ENCODE data around the gene MAP3K6.
"Not testable (repeated sequence)": the region's sequence is repeated elsewhere in the genome, so short reads cannot be mapped to it uniquely, and the experiment has no call there.

Gene MAP3K6

GRCh38 chr1:27408151-27408550, 41.4 kb upstream of the MAP3K6 start:
- Mint-ChIP-seq H3K27me3 (ENCODE audit: low read depth, poor library complexity) (peaks cover 2% of the 10 kb centered on the region), H3K36me3 (ENCODE audit: low read depth) (peaks cover 35% of the 10 kb centered on the region), H3K27ac (peak overlapping the region; percentile 77), H3K9me3 (no peaks in the 10 kb centered on the region), H3K4me3 (no peak overlapping the region), H3K4me1 (peaks cover 70% of the 10 kb centered on the region)
- no peak for DNase-seq
- TF ChIP-seq CTCF (IDR thresholded peaks at IDR 0.05): no peak

GRCh38 chr1:27406791-27407190, 40.0 kb upstream of the MAP3K6 start:
- DNase-seq; H3K27me3 Mint-ChIP-seq (ENCODE audit: low read depth, poor library complexity); H3K4me3 Mint-ChIP-seq; H3K9me3 Mint-ChIP-seq: not testable (repeated sequence)
- Mint-ChIP-seq H3K4me1 (peaks cover 71% of the 10 kb centered on the region), H3K36me3 (ENCODE audit: low read depth) (peaks cover 24% of the 10 kb centered on the region), H3K27ac (peak overlapping the region; percentile 98)

DNA sequence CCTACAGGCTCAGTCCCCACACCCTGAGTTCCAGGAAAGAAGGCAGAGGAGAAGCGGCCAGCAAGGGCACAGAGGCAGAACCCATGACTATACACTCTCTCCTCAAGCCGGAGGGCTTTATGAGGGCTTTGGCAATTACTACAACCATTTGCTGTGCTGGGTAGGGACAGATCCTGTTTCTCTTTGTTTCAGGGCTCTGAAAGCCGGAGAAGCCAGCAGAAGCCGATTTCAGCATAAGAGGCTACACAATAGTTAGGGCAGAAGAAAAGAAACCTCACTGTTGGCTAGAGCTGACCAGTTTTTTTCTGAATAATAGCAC, 39.6 kb upstream of the MAP3K6 start:
- Mint-ChIP-seq H3K36me3 (ENCODE audit: low read depth) (peaks cover 23% of the 10 kb centered on the region), H3K27ac (peak overlapping the region; percentile 96), H3K27me3 (ENCODE audit: low read depth, poor library complexity) (peaks cover 2% of the 10 kb centered on the region), H3K4me3 (no peak overlapping the region), H3K9me3 (no peaks in the 10 kb centered on the region), H3K4me1 (peaks cover 75% of the 10 kb centered on the region)
- DNase-seq: no peak
- TF ChIP-seq CTCF (IDR thresholded peaks at IDR 0.05): no peak

DNA sequence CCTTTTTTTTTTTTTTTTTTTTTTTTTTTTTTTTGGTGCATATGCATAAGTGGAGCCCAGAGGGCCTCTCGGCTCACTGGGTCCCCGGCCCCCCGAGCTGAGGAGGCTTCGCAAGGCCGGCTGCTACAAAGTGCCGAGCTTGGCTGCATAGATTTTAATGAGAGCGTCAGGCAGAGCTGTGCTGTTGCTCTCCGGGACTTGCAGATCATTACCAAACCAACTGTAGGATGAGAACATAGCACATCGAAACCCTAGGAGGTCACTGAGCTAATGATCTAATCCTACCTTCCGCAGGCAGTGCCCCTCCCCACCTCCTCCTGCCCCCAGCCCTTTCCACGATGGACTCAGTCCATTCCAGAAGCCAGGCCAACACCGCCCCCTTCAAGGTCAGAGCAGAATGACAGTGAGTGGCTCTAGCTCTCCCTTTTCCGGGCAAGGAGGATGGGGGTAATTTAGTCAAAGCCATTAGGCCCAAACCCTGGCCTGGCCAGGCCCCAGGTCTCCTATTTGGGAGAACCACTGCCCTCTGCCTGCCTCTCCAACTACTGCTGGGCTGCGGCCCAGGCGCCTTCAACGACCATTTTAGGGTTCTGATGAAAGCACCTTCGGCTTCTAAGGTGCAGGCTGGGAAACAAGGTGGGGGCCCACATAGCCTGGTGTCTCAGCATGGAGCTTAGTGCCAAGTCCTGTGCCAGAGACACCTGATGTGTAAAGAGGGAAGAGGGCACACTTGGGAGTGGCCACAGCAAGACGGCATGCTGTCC, 39.0 kb upstream of the MAP3K6 start:
- DNase-seq; H3K9me3 Mint-ChIP-seq; H3K27me3 Mint-ChIP-seq (ENCODE audit: low read depth, poor library complexity); H3K4me3 Mint-ChIP-seq: not testable (repeated sequence)
- H3K36me3 Mint-ChIP-seq (ENCODE audit: low read depth): peaks cover 18% of the 10 kb centered on the region
- peak overlapping the region; percentile 96 for H3K27ac Mint-ChIP-seq
- H3K4me1 Mint-ChIP-seq: peaks cover 75% of the 10 kb centered on the region

DNA sequence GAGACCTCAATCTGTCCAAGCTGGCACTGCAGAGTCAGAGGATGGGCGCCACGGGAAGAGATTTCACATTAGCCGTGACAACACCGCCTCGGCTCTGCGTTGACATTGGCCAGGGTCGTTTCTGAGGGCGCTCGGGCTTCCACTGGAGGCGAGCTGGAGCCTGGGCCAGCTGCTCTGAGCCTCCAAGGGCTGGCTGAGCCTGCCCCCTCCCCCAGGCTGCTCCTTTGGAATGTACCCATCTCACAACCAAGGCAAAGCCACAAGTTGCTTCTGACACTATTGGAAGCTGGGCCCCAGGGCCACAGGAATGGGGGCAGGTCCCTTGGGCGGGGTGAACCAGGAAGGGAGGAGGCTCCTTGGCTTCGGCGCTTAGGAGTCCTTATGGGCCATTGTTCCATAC, 38.3 kb upstream of the MAP3K6 start:
- Mint-ChIP-seq H3K36me3 (ENCODE audit: low read depth) (peaks cover 15% of the 10 kb centered on the region), H3K27ac (no peak overlapping the region), H3K4me3 (no peak overlapping the region), H3K4me1 (peaks cover 77% of the 10 kb centered on the region), H3K9me3 (no peaks in the 10 kb centered on the region), H3K27me3 (ENCODE audit: low read depth, poor library complexity) (peaks cover 2% of the 10 kb centered on the region)
- no peak for TF ChIP-seq CTCF (IDR thresholded peaks at IDR 0.05)
- peak; percentile 37 for DNase-seq

GRCh38 chr1:27403931-27404330, 37.2 kb upstream of the MAP3K6 start:
- Mint-ChIP-seq H3K9me3 (no peaks in the 10 kb centered on the region), H3K4me1 (peaks cover 88% of the 10 kb centered on the region), H3K36me3 (ENCODE audit: low read depth) (peaks cover 15% of the 10 kb centered on the region), H3K27ac (peak overlapping the region; percentile 94), H3K4me3 (peak overlapping the region; percentile 23), H3K27me3 (ENCODE audit: low read depth, poor library complexity) (peaks cover 2% of the 10 kb centered on the region)
- no peak for DNase-seq
- TF ChIP-seq CTCF (IDR thresholded peaks at IDR 0.05): no peak

DNA sequence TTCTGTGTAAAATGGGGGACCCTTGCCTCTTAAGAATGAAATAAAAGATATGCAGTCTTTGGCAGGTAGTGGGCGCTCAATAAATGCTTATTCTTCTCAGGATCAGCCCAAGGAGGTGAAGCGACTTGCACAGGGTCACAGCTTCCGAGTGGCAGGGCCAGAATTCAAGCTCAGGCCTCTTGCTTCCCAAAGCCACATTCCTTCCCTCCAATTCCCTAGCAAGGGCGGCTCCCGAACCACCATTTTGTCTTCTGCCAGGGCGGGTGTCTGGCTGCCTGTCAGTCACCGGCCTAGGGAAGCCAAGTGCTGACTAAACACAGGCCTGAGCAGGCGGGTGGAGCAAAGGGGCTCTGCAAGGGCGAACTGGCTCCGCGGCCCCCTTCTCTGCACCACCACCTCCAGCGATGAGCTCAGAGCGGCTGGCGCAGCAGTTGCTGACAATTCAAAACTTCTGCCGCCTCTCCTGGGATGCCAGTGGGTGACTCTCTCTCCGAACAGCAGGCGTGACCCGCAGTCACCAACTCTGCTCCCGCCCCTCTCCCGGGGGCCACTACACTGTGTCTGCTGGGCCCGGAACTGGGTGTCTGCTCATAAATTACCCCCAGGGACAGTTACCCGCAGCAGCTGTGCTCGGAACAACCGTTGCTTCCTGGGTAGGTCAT, 36.4 kb upstream of the MAP3K6 start:
- Mint-ChIP-seq H3K9me3 (no peaks in the 10 kb centered on the region), H3K36me3 (ENCODE audit: low read depth) (peaks cover 11% of the 10 kb centered on the region), H3K27me3 (ENCODE audit: low read depth, poor library complexity) (peaks cover 2% of the 10 kb centered on the region), H3K4me1 (peaks cover 90% of the 10 kb centered on the region), H3K27ac (peak overlapping the region; percentile 95), H3K4me3 (no peak overlapping the region)
- TF ChIP-seq CTCF (IDR thresholded peaks at IDR 0.05): no peak
- peak; percentile 50 for DNase-seq

All from nephron progenitor cell (in vitro differentiated cells).